ENCODE data around the gene PCK1. TPM values are rescaled to one million over a fixed set of nuclear protein-coding genes. Genes with fewer than 3 reads are reported as not detected.

PCK1 gene
- total and polyA plus RNA-seq, 2 of the 13 experiments (the other 11 are each of a cell fraction or from before 2014, with no cell fraction given): 6.5 to 12.6 TPM

GRCh38 chr20:57585466-57586213 lies 24.7 kb downstream of the PCK1 start (continued):
- TF ChIP-seq NR3C1 (CRISPR knock-in tag; IDR thresholded peaks at IDR 0.05) (no peak), MTERF4 (CRISPR knock-in tag; IDR thresholded peaks at IDR 0.05) (no peak), SNAPC4 (CRISPR knock-in tag; IDR thresholded peaks at IDR 0.05) (no peak), ZNF737 (CRISPR knock-in tag; IDR thresholded peaks at IDR 0.05; ENCODE audit: borderline replicate concordance) (0 out of 2 replicates have a peak, but pooled peaks have one; percentile 48), BRD4 (CRISPR knock-in tag; IDR thresholded peaks at IDR 0.05) (no peak), HNRNPL (IDR thresholded peaks at IDR 0.05; ENCODE audit: low read depth, low read length) (no peak), ZNF766 (CRISPR knock-in tag; IDR thresholded peaks at IDR 0.05; ENCODE audit: borderline replicate concordance) (no peak), NCOA2 (CRISPR knock-in tag; IDR thresholded peaks at IDR 0.05) (no peak), E2F5 (CRISPR knock-in tag; conservative IDR thresholded peaks at IDR 0.05) (no peak), THRA (CRISPR knock-in tag; IDR thresholded peaks at IDR 0.05; ENCODE audit: borderline replicate concordance) (no peak), ZNF619 (CRISPR knock-in tag; IDR thresholded peaks at IDR 0.05) (no peak), ZMYM3 (CRISPR knock-in tag; IDR thresholded peaks at IDR 0.05) (peak; percentile 58), SAP130 (CRISPR knock-in tag; IDR thresholded peaks at IDR 0.05; ENCODE audit: low read depth) (no peak), TCF7L2 (IDR thresholded peaks at IDR 0.05; ENCODE audit: low read depth, low read length) (no peak), THAP8 (CRISPR knock-in tag; IDR thresholded peaks at IDR 0.05; ENCODE audit: borderline replicate concordance) (no peak), ZFAT (CRISPR knock-in tag; conservative IDR thresholded peaks at IDR 0.05) (no peak)
